Progenitor cell of endocrine pancreas (in vitro differentiated cells): ENCODE results near the gene STX8. TPM values are rescaled to one million over a fixed set of nuclear protein-coding genes. Genes with fewer than 3 reads are reported as not detected.

Experiments used
- DNase-seq: peaks from one replicate; pipeline ENCODE4 v3.0.0; 2021; ENCODE audit warnings: low spot score; ENCODE audit not compliant: unreplicated experiment
- H3K27ac Mint-ChIP-seq: 2 replicates; pipeline ENCODE4 v1.8.0; 2021; ENCODE audit warnings: mild to moderate bottlenecking, moderate library complexity, mixed read lengths
- H3K27me3 Mint-ChIP-seq: 2 replicates; pipeline ENCODE4 v1.8.0; 2021; ENCODE audit warnings: mixed read lengths
- H3K36me3 Mint-ChIP-seq: 2 replicates; pipeline ENCODE4 v1.8.0; 2022; ENCODE audit warnings: mixed read lengths; ENCODE audit not compliant: insufficient read depth
- H3K4me1 Mint-ChIP-seq: 2 replicates; pipeline ENCODE4 v1.8.0; 2021; ENCODE audit warnings: low read depth, mixed read lengths
- H3K4me3 Mint-ChIP-seq: 2 replicates; pipeline ENCODE4 v1.8.0; 2021; ENCODE audit warnings: low read depth, mild to moderate bottlenecking, moderate library complexity, mixed read lengths
- H3K9me3 Mint-ChIP-seq: 2 replicates; pipeline ENCODE4 v1.8.0; 2021; ENCODE audit warnings: low read depth, mixed read lengths
- total RNA-seq: library from RNA; stranded (reverse); gene quantifications from 2 replicates; pipeline ENCODE4 v1.2.1, GENCODE V29; 2021
- TF ChIP-seq, protein P1 (sequence below): fragments of 200-600 bp; sonication (generic); IDR thresholded peaks from one replicate; pipeline ENCODE4 v1.5.0; 2021; ENCODE audit warnings: antibody characterized with exemption, mild to moderate bottlenecking; ENCODE audit not compliant: unreplicated experiment

STX8 gene
- total RNA-seq, 1 donor from 2014 or later, result 63.4 TPM

DNA sequence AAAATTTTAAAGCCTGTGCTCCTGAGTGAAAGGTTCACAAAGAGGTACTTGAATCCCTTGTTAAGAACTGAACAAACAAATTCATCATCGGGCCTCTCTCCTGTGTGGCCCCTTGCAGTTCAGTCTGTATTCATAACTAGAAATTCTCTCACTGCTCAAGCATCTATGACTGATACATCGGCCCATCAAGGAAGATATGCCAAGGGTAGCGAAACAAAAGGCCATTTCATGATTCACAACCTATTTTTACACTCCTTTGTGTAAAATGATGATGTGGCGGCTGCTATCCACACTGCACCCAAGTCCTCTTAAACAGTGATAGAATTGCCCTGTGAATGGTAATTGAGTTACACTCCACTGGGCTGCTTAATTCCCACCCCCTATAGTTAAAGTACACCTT is 204.6 kb downstream of the STX8 start:
- Mint-ChIP-seq H3K27ac (peak overlapping the region; percentile 85), H3K9me3 (peaks cover under 1% of the 10 kb centered on the region), H3K4me1 (peaks cover 24% of the 10 kb centered on the region), H3K27me3 (no peaks in the 10 kb centered on the region), H3K4me3 (no peak overlapping the region), H3K36me3 (peaks cover 3% of the 10 kb centered on the region)
- DNase-seq, result no peak
- TF ChIP-seq, protein P1, sequence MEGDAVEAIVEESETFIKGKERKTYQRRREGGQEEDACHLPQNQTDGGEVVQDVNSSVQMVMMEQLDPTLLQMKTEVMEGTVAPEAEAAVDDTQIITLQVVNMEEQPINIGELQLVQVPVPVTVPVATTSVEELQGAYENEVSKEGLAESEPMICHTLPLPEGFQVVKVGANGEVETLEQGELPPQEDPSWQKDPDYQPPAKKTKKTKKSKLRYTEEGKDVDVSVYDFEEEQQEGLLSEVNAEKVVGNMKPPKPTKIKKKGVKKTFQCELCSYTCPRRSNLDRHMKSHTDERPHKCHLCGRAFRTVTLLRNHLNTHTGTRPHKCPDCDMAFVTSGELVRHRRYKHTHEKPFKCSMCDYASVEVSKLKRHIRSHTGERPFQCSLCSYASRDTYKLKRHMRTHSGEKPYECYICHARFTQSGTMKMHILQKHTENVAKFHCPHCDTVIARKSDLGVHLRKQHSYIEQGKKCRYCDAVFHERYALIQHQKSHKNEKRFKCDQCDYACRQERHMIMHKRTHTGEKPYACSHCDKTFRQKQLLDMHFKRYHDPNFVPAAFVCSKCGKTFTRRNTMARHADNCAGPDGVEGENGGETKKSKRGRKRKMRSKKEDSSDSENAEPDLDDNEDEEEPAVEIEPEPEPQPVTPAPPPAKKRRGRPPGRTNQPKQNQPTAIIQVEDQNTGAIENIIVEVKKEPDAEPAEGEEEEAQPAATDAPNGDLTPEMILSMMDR, result no peak

DNA sequence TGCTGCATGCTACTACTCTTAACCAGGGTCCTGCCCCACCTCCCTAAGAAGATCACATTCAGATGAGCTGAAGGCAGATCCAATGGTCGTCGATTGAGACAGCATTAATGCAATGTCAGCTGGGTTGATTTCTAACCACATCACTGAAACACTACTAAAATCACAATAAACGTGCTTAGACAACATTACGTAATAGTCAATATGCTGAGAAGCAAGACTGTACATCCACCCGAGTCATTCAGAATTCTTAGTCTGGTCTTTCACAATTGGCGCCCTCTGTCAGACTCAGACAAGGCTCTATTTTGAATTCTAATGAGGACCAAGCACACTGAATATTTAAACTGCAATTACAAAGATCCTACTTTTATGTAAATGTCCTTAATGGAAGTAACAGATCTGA is 205.2 kb downstream of the STX8 start:
- Mint-ChIP-seq H3K4me1 (peaks cover 24% of the 10 kb centered on the region), H3K4me3 (no peak overlapping the region), H3K27ac (peak overlapping the region; percentile 85), H3K36me3 (no peaks in the 10 kb centered on the region), H3K9me3 (no peaks in the 10 kb centered on the region), H3K27me3 (no peaks in the 10 kb centered on the region)
- TF ChIP-seq, protein P1, result no peak
- DNase-seq, result no peak

DNA sequence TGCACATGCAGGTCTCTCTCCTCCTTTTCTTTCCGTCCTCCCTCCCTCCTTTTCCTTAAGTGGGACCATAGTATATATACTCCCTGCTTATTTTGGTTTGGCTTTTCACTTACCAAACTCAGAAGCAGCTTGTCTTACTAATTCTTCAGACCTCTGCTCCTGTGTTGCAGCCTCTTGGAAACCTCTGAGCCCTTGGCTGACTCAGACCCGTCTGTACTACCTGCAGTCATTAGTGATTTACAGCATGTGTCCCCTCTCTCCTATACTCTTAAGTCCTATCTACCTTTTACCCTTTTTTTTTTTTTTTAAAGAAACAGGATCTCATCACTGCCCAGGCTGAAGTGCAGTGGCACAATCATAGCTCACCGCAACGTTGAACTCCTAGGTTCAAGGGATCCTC is 207.0 kb downstream of the STX8 start:
- no peak overlapping the region for H3K27ac Mint-ChIP-seq
- peaks cover 28% of the 10 kb centered on the region for H3K4me1 Mint-ChIP-seq
- H3K27me3 Mint-ChIP-seq, result no peaks in the 10 kb centered on the region
- no peaks in the 10 kb centered on the region for H3K36me3 Mint-ChIP-seq
- no peaks in the 10 kb centered on the region for H3K9me3 Mint-ChIP-seq
- TF ChIP-seq, protein P1, result no peak
- DNase-seq, result no peak
- H3K4me3 Mint-ChIP-seq, result no peak overlapping the region

DNA sequence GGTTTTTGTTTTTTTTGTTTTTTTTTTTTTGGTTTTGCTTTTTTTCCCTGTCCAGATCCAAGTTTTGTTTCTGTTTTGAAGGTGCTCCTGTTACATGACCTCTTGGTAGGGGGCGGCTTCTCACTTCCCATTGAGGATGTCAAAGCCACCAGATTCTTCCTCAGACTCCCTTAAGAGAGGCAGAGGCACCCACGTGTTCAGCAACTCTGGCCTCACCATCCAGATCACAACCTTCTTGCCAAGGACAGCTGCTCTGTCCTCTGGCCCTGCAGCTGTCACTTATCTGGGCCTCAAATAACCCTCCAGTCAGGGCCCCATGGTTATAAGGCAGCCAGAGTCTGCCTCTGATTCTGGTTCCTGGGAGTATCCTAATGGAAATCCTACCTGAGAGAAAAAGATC is 208.5 kb downstream of the STX8 start:
- DNase-seq, result no peak
- peaks cover 36% of the 10 kb centered on the region for H3K4me1 Mint-ChIP-seq
- no peak overlapping the region for H3K27ac Mint-ChIP-seq
- H3K27me3 Mint-ChIP-seq, result no peaks in the 10 kb centered on the region
- H3K4me3 Mint-ChIP-seq, result no peak overlapping the region
- TF ChIP-seq, protein P1, result no peak
- no peaks in the 10 kb centered on the region for H3K9me3 Mint-ChIP-seq
- H3K36me3 Mint-ChIP-seq, result no peaks in the 10 kb centered on the region

DNA sequence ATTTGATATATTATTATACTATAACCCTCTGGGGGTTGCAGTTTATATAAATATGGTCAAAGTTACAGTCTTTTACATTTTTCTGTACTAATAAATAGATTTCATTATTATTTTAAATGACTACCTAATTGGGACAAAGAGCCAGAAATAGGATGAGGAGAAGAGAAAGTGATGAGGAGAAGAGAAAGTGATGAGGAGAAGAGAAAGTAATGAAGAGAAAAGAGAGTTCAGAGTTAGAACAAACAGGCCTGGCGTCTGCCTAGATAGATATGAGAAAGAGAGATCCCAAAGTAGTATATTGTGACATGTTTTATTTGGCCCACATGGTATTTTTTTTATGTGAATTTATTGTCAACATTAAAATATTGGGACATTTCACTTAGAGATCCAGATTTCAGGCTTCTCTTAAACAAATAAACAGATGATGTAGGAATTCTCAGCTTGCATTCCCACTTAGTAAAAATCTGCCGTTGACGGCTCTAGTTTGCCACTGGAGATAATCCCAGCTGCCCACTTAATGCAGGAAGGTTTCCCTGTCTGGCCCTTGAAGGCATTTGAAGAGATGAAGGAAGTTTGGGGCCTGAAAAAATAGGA is 210.7 kb downstream of the STX8 start:
- Mint-ChIP-seq H3K27me3 (no peaks in the 10 kb centered on the region), H3K9me3 (no peaks in the 10 kb centered on the region), H3K27ac (peak overlapping the region; percentile 14), H3K36me3 (no peaks in the 10 kb centered on the region), H3K4me3 (no peak overlapping the region), H3K4me1 (peaks cover 31% of the 10 kb centered on the region)
- DNase-seq, result no peak
- TF ChIP-seq, protein P1, result no peak
